ENCODE results near the gene ALDH1L2.

- TF ChIP-seq EP300 (IDR thresholded peaks at IDR 0.05; ENCODE audit: borderline replicate concordance) (no peak), CREB1 (IDR thresholded peaks at IDR 0.05; ENCODE audit: low read depth) (no peak), MAX (IDR thresholded peaks at IDR 0.05) (no peak), REST (IDR thresholded peaks at IDR 0.05; ENCODE audit: low read depth) (no peak), YY1 (IDR thresholded peaks at IDR 0.05; ENCODE audit: low read depth) (no peak), TEAD4 (IDR thresholded peaks at IDR 0.05) (no peak), CEBPB (IDR thresholded peaks at IDR 0.05) (no peak), FOXM1 (IDR thresholded peaks at IDR 0.05; ENCODE audit: borderline replicate concordance, low read depth) (no peak), TAF1 (IDR thresholded peaks at IDR 0.05; ENCODE audit: low read depth) (no peak), EGR1 (IDR thresholded peaks at IDR 0.05) (no peak), TCF12 (IDR thresholded peaks at IDR 0.05; ENCODE audit: low read depth) (no peak)
These were observed 12.3 kb downstream of the ALDH1L2 start for GRCh38 chr12:105071981-105072380.
